OCI-LY1 (cell line): Measurements from ENCODE around the gene CD1B.

ENCODE experiments used
- H2AFZ ChIP-seq: fragments of 200-600 bp; sonication (generic), shearing (Covaris generic); 2 replicates; pipeline ENCODE4 v1.6.0; 2014; ENCODE audit warnings: antibody characterized with exemption, mild to moderate bottlenecking, low read length
- H3F3A ChIP-seq: fragments of 200-600 bp; sonication (generic), shearing (Covaris generic); 2 replicates; pipeline ENCODE4 v1.6.0; 2014; ENCODE audit warnings: mild to moderate bottlenecking, antibody characterized with exemption, low read length, moderate library complexity; ENCODE audit not compliant: insufficient read depth
- H3K27ac ChIP-seq: fragments of 200-600 bp; sonication (generic); 2 replicates; pipeline ENCODE4 v1.5.1; 2014; ENCODE audit warnings: low read length, mixed run types, mild to moderate bottlenecking, low read depth; ENCODE audit not compliant: poor library complexity, severe bottlenecking
- H3K27me3 ChIP-seq: fragments of 200-600 bp; sonication (generic); 2 replicates; pipeline ENCODE4 v1.6.0; 2014; ENCODE audit warnings: antibody characterized with exemption, mild to moderate bottlenecking, low read length, moderate library complexity; ENCODE audit not compliant: insufficient read depth
- H3K36me3 ChIP-seq: fragments of 200-600 bp; sonication (generic); 2 replicates; pipeline ENCODE4 v1.6.1; 2014; ENCODE audit warnings: mild to moderate bottlenecking, antibody characterized with exemption, low read length, moderate library complexity, mixed read lengths; ENCODE audit not compliant: insufficient read depth
- H3K4me1 ChIP-seq: fragments of 200-600 bp; sonication (generic); 2 replicates; pipeline ENCODE4 v1.5.1; 2014; ENCODE audit warnings: mild to moderate bottlenecking, low read length, moderate library complexity; ENCODE audit not compliant: insufficient read depth, severe bottlenecking
- H3K4me2 ChIP-seq: fragments of 200-600 bp; sonication (generic), shearing (Covaris generic); 2 replicates; pipeline ENCODE4 v1.6.1; 2014; ENCODE audit warnings: low read length
- H3K4me3 ChIP-seq: fragments of 200-600 bp; sonication (generic); 2 replicates; pipeline ENCODE4 v1.5.1; 2014; ENCODE audit warnings: low read length, low read depth, mild to moderate bottlenecking, mixed read lengths; ENCODE audit not compliant: poor library complexity, severe bottlenecking
- H3K79me2 ChIP-seq: fragments of 200-600 bp; shearing (Covaris generic); 2 replicates; pipeline ENCODE4 v1.6.1; 2016; ENCODE audit warnings: mixed run types, low read length, mixed read lengths; ENCODE audit not compliant: insufficient read depth
- H3K9ac ChIP-seq: fragments of 200-600 bp; sonication (generic), shearing (Covaris generic); 2 replicates; pipeline ENCODE4 v1.6.1; 2014; ENCODE audit warnings: mild to moderate bottlenecking, low read length, mixed read lengths
- H3K9me2 ChIP-seq: fragments of 200-600 bp; sonication (generic), shearing (Covaris generic); 2 replicates; pipeline ENCODE4 v1.6.1; 2014; ENCODE audit warnings: low read depth, mild to moderate bottlenecking, low read length, mixed read lengths
- H3K9me3 ChIP-seq: fragments of 200-600 bp; shearing (Covaris generic); 2 replicates; pipeline ENCODE4 v1.6.1; 2014; ENCODE audit warnings: low read length, mixed read lengths
- H4K20me1 ChIP-seq: fragments of 200-600 bp; sonication (generic), shearing (Covaris generic); 2 replicates; pipeline ENCODE4 v1.6.0; 2016; ENCODE audit warnings: mild to moderate bottlenecking, low read length; ENCODE audit not compliant: insufficient read depth
- CTCF ChIP-seq: fragments of 200-600 bp; sonication (generic), shearing (Covaris generic); IDR thresholded peaks from 2 replicates; pipeline ENCODE4 v1.5.1; 2017; ENCODE audit warnings: mild to moderate bottlenecking, antibody characterized with exemption, low read length, moderate library complexity, mixed read lengths
- EZH2 ChIP-seq: fragments of 200-600 bp; sonication (generic), shearing (Covaris generic); IDR thresholded peaks from 2 replicates; pipeline ENCODE4 v1.8.0; 2017; ENCODE audit warnings: borderline replicate concordance, mixed run types, mild to moderate bottlenecking, antibody characterized with exemption, low read length, moderate library complexity, mixed read lengths

CD1B gene

GRCh38 chr1:158286941-158287346 is 44.4 kb downstream of the CD1B start:
- Histone ChIP-seq H2AFZ (no peak overlapping the region), H3K4me3 (no peak overlapping the region), H3K4me2 (peak overlapping the region; percentile 60; the same call in 1 of the 2 replicates)

GRCh38 chr1:158286487-158286886 is 44.8 kb downstream of the CD1B start:
- Histone ChIP-seq H3K27ac (peak overlapping the region; percentile 86), H3K4me3 (peak overlapping the region; percentile 37), H4K20me1 (no peaks in the 10 kb centered on the region), H3K79me2 (no peaks in the 10 kb centered on the region), H3K27me3 (no peaks in the 10 kb centered on the region), H3F3A (no peaks in the 10 kb centered on the region), H3K36me3 (no peaks in the 10 kb centered on the region), H3K9ac (no peak overlapping the region; the same call in 1 of the 2 replicates), H3K4me1 (peaks cover 67% of the 10 kb centered on the region), H2AFZ (no peak overlapping the region), H3K9me2 (no peaks in the 10 kb centered on the region), H3K4me2 (peak overlapping the region; percentile 60), H3K9me3 (no peaks in the 10 kb centered on the region)
- TF ChIP-seq EZH2 (no peak), CTCF (no peak)

More at GRCh38 chr1:158286941-158287346, 44.4 kb downstream of the CD1B start:
- no peaks in the 10 kb centered on the region for H4K20me1 ChIP-seq
- peaks cover 67% of the 10 kb centered on the region for H3K4me1 ChIP-seq
- no peak overlapping the region for H3K9ac ChIP-seq
- H3K9me2 ChIP-seq = no peaks in the 10 kb centered on the region
- no peak for TF ChIP-seq CTCF
- TF ChIP-seq EZH2 = no peak
- no peaks in the 10 kb centered on the region for H3K36me3 ChIP-seq
- H3K27ac ChIP-seq = peak overlapping the region; percentile 86
- H3K79me2 ChIP-seq = no peaks in the 10 kb centered on the region
- no peaks in the 10 kb centered on the region for H3K9me3 ChIP-seq
- H3F3A ChIP-seq = no peaks in the 10 kb centered on the region
- no peaks in the 10 kb centered on the region for H3K27me3 ChIP-seq

- no peaks in the 10 kb centered on the region for H3K9me2 ChIP-seq
- no peaks in the 10 kb centered on the region for H3F3A ChIP-seq
- peak overlapping the region; percentile 2; the same call in 1 of the 2 replicates for H2AFZ ChIP-seq
- H3K36me3 ChIP-seq = no peaks in the 10 kb centered on the region
- peaks cover 62% of the 10 kb centered on the region for H3K4me1 ChIP-seq
- H3K4me2 ChIP-seq = peak overlapping the region; percentile 60
- H4K20me1 ChIP-seq = no peaks in the 10 kb centered on the region
- H3K9me3 ChIP-seq = no peaks in the 10 kb centered on the region
- H3K9ac ChIP-seq = no peak overlapping the region; the same call in 1 of the 2 replicates
- H3K79me2 ChIP-seq = no peaks in the 10 kb centered on the region
- no peak for TF ChIP-seq EZH2
- TF ChIP-seq CTCF = no peak
- no peaks in the 10 kb centered on the region for H3K27me3 ChIP-seq
- H3K27ac ChIP-seq = peak overlapping the region; percentile 86
- peak overlapping the region; percentile 37 for H3K4me3 ChIP-seq
Observed at GRCh38 chr1:158285756-158286241, 45.5 kb downstream of the CD1B start.
